ENCODE results near the gene COPZ2.

Gene COPZ2

DNA sequence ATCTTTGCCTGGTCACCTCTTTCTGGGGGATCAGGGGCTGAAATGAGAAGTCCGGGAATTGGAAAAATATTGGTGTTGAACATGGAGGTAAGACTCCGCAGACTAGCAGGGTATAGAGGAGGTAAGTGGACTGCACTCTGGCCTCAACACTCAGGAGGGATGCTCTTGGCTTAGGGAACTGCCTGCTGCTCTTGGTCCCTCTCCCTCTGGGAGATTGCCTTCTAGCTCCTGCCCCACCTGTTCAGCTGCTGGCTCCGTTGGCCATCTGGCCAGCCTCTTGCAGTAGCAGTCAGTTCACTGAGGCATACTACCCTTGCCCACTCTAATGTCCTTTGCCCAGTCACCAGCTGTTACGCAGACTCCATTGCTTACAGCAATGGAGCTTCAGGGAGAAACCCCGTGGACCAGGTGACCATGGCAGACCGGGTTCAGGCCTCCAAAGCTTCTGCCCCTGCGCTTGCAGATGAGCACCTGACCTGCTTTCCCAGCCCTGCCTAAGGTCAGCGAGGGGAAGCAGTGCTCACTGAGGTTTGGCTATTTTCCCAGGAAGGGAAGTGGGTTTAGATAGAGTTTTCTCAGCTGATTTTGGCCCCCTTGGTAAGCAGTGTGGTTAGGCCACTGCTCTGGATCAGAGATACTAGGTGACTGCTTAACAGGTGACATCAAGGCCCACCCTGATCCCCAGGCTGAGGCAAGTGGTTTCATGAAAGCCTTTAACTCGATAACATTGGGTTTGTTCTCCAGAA is 54.8 kb downstream of the COPZ2 start:
- DNase-seq = peak; percentile 68

DNA sequence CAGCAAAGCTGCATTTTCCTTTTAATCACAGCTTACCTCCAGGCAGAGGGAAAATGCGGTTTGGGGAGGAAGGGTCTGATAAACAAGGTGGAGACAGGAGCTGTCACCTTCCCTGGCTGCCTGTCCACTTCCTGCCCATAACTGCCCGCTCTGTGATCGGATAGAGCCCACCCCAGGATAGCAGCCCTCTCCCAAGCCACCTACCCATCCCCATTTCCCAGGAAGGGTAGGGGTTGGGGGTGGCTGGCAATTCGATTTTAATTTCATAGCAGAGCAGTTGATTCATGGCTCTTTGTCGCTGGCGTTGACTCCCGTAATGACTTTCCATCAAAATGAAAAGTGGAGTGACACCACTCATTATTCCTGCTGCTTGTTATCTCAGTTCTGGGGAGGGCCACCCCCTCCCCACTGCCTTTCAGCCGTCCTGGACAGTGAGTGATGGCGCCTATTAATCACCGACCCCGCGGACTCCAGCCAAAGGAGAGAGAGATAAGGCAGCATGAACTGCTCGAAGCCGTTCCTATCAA is 55.4 kb downstream of the COPZ2 start:
- no peak for DNase-seq

DNA sequence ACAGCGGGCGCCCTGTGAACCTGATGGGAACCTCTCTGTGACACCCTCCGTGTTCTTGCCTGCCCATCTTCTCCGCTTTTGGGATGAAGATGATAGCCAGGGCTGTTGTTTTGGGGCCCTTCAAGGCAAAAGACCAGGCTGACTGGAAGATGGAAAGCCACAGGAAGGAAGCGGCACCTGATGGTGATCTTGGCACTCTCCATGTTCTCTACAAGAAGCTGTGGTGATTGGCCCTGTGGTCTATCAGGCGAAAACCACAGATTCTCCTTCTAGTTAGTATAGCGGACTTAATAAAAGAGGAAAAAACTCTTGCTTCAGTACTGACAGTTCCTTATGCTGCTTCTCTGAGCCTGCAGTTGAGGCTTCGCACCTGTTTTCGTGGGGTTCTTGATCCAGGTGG is 56.1 kb downstream of the COPZ2 start:
- no peak for DNase-seq

DNA sequence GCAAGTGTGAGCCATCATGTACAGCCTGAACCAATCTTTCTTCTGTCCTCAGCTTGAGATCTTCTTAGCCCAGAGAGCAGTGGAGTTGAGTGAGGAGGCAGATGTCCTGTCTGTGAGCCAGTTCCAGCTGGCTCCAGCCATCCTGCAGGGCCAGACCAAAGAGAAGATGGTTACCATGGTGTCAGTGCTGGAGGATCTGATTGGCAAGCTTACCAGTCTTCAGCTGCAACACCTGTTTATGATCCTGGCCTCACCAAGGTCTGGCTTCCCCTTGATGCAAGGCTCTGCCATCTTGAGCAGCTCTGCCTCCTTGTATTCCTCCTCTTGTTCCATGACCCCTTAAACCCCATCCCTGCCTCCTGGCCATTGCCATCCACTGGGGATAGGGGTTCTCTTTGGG is 57.1 kb downstream of the COPZ2 start:
- DNase-seq = peak; percentile 44

DNA sequence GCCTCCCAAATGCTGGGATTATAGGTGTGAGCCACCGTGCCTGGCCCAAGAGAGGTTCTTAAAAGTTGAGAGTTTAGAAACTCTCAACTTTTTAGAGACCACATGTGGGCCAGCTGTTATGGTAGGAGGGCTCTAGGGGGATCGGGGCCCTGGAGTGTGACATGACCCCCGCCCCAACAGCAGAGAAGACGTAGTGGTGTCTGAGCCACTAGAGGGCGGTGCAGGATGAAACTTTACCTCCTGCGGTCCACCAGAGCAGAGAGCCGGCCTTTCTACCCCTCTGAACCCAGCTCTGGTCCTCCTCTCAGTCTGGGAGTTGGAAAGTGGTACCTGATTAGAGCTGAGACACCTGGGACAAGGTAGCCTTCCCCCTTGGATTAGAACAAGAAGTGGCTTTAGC is 59.3 kb downstream of the COPZ2 start:
- DNase-seq = peak; percentile 90
